HepG2 (cell line): ENCODE results near the gene PLCB1. TPM values are rescaled to one million over a fixed set of nuclear protein-coding genes. Genes with fewer than 3 reads are reported as not detected.
A peak's percentile ranks its signal among the peaks of the same experiment; 100 is the strongest.

ENCODE experiments used
- CEBPB ChIP-seq: IDR thresholded peaks from 2 replicates; pipeline ENCODE4 v1.6.1; 2011; ENCODE audit warnings: low read depth, low read length, improper control_type of control experiment, borderline replicate concordance
- CEBPG ChIP-seq: IDR thresholded peaks from 2 replicates; pipeline ENCODE4 v1.6.1; 2016
- E2F5 ChIP-seq: sonication (generic); formaldehyde crosslinking; conservative IDR thresholded peaks from 2 replicates; pipeline ENCODE4 v1.4.0; 2020; ENCODE audit warnings: missing genetic modification reagents
- ELF3 ChIP-seq: IDR thresholded peaks from 2 replicates; pipeline ENCODE4 v1.6.1; 2016; ENCODE audit warnings: missing genetic modification reagents, missing compliant biosample characterization
- IRF2 ChIP-seq: IDR thresholded peaks from 2 replicates; pipeline ENCODE4 v1.6.1; 2018; ENCODE audit warnings: missing genetic modification reagents, missing compliant biosample characterization
- KAT7 ChIP-seq: IDR thresholded peaks from 2 replicates; pipeline ENCODE4 v1.6.1; 2018; ENCODE audit warnings: borderline replicate concordance, missing compliant biosample characterization
- KDM4B ChIP-seq: sonication (generic); formaldehyde crosslinking; IDR thresholded peaks from 2 replicates; pipeline ENCODE4 v1.4.0; 2020; ENCODE audit warnings: missing genetic modification reagents
- KLF11 ChIP-seq: IDR thresholded peaks from 2 replicates; pipeline ENCODE4 v1.6.1; 2016; ENCODE audit warnings: missing compliant biosample characterization
- MED1 ChIP-seq: sonication (generic); formaldehyde crosslinking; IDR thresholded peaks from 2 replicates; pipeline ENCODE4 v1.4.0; 2020; ENCODE audit warnings: missing genetic modification reagents
- MIER2 ChIP-seq: IDR thresholded peaks from 2 replicates; pipeline ENCODE4 v1.6.1; 2016; ENCODE audit warnings: missing biosample characterization, missing genetic modification reagents
- POGZ ChIP-seq: sonication (generic); formaldehyde crosslinking; IDR thresholded peaks from 2 replicates; pipeline ENCODE4 v1.4.0; 2020; ENCODE audit warnings: mild to moderate bottlenecking, missing genetic modification reagents
- PRDM10 ChIP-seq: sonication (generic); formaldehyde crosslinking; IDR thresholded peaks from 2 replicates; pipeline ENCODE4 v1.4.0; 2020; ENCODE audit warnings: low read depth, missing genetic modification reagents
- SOX6 ChIP-seq, 2 experiments: fragments of 450-650 bp in 1 of 2; sonication (generic) in 1 of 2; formaldehyde crosslinking in 1 of 2; IDR thresholded peaks; 2 replicates each; pipeline versions ENCODE4 v1.4.0 to v1.6.1; 2017 to 2020; ENCODE audit warnings: antibody characterized with exemption in 1 of 2, mild to moderate bottlenecking in 1 of 2, missing genetic modification reagents in 1 of 2
- U2AF2 ChIP-seq: fragments of 200-400 bp; formaldehyde crosslinking; IDR thresholded peaks from 2 replicates; pipeline ENCODE4 v1.6.1; 2017; ENCODE audit warnings: low read depth, mild to moderate bottlenecking, low read length
- USF2 ChIP-seq, 2 experiments: sonication (generic) in 1 of 2; formaldehyde crosslinking in 1 of 2; IDR thresholded peaks; 2 replicates each; pipeline versions ENCODE4 v1.5.1 to v1.6.1; 2011 to 2020; ENCODE audit warnings: borderline replicate concordance in 1 of 2, low read depth in 1 of 2, low read length in 1 of 2, mild to moderate bottlenecking in 1 of 2, missing genetic modification reagents in 1 of 2, moderate library complexity in 1 of 2
- ZFP36L2 ChIP-seq: sonication (generic); formaldehyde crosslinking; IDR thresholded peaks from 2 replicates; pipeline ENCODE4 v1.4.0; 2020; ENCODE audit warnings: missing genetic modification reagents
- ZNF605 ChIP-seq: sonication (generic); formaldehyde crosslinking; IDR thresholded peaks from 2 replicates; pipeline ENCODE4 v1.8.0; 2022; ENCODE audit warnings: mild to moderate bottlenecking, missing genetic modification reagents
- polyA plus RNA-seq, 8 experiments: library from polyadenylated mRNA; depleted of rRNA in 3 of 8; stranded (reverse) in 7 of 8; unstranded in 1 of 8; fragments of >200 nt; fragmentation: Illumina TruSeq in 4 of 8; extraction: Trizol in 4 of 8; gene quantifications; 2 replicates each; pipeline versions ENCODE4 v1.2.1 to v1.2.3, GENCODE V29; 2011 to 2016; ENCODE audit warnings: low read depth in 4 of 8, missing spikeins in 1 of 8, mixed read lengths in 1 of 8; ENCODE audit not compliant: insufficient read depth in 1 of 8
- total RNA-seq, 5 experiments: library from RNA; depleted of rRNA; stranded (reverse); fragments of >200 nt; fragmentation: Illumina TruSeq; extraction: Trizol; gene quantifications; 2 replicates each; pipeline ENCODE4 v1.2.3, GENCODE V29; 2016; ENCODE audit warnings: low read depth in 1 of 5
- TF ChIP-seq, protein P1 (sequence below): IDR thresholded peaks from 2 replicates; pipeline ENCODE4 v1.6.1; 2016
- TF ChIP-seq, protein P2 (sequence below): sonication (generic); formaldehyde crosslinking; IDR thresholded peaks from 2 replicates; pipeline ENCODE4 v1.5.0; 2020; ENCODE audit warnings: mild to moderate bottlenecking, low read depth, missing genetic modification reagents, borderline replicate concordance
- TF ChIP-seq, protein P3 (sequence below): IDR thresholded peaks from 2 replicates; pipeline ENCODE4 v1.6.1; 2016; ENCODE audit warnings: mild to moderate bottlenecking

PLCB1 gene
- total and polyA plus RNA-seq, 2 of the 13 experiments (the other 11 are each of a cell fraction or from before 2014, with no cell fraction given), result 42.4 to 55.9 TPM

- no peak for TF ChIP-seq USF2 (IDR thresholded peaks at IDR 0.05; ENCODE audit: low read depth, low read length)
- peak; percentile 61; the same call in 1 of the 2 replicates for TF ChIP-seq USF2 (CRISPR knock-in tag; IDR thresholded peaks at IDR 0.05; ENCODE audit: borderline replicate concordance)
- TF ChIP-seq ZFP36L2 (CRISPR knock-in tag), result no peak
- TF ChIP-seq KDM4B (CRISPR knock-in tag), result 0 out of 2 replicates have a peak, but pooled peaks have one; percentile 43
- no peak for TF ChIP-seq MIER2
- TF ChIP-seq ELF3, result peak; percentile 42; the same call in 1 of the 2 replicates
- peak; percentile 66 for TF ChIP-seq POGZ
- TF ChIP-seq U2AF2, result no peak
- TF ChIP-seq IRF2 (CRISPR knock-in tag), result peak; percentile 19; the same call in 1 of the 2 replicates
- TF ChIP-seq, protein P1, sequence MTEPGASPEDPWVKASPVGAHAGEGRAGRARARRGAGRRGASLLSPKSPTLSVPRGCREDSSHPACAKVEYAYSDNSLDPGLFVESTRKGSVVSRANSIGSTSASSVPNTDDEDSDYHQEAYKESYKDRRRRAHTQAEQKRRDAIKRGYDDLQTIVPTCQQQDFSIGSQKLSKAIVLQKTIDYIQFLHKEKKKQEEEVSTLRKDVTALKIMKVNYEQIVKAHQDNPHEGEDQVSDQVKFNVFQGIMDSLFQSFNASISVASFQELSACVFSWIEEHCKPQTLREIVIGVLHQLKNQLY, result 0 out of 2 replicates have a peak, but pooled peaks have one; percentile 16
- peak; percentile 95; the same call in 1 of the 2 replicates for TF ChIP-seq CEBPB
- TF ChIP-seq CEBPG (CRISPR knock-in tag), result peak; percentile 91
- TF ChIP-seq, protein P2, sequence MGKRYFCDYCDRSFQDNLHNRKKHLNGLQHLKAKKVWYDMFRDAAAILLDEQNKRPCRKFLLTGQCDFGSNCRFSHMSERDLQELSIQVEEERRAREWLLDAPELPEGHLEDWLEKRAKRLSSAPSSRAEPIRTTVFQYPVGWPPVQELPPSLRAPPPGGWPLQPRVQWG, result no peak
- no peak for TF ChIP-seq SOX6 (IDR thresholded peaks at IDR 0.05)
- TF ChIP-seq SOX6 (CRISPR knock-in tag; IDR thresholded peaks at IDR 0.05), result peak; percentile 82
- 0 out of 2 replicates have a peak, but pooled peaks have one; percentile 32 for TF ChIP-seq PRDM10 (CRISPR knock-in tag)
- TF ChIP-seq MED1 (CRISPR knock-in tag), result 0 out of 2 replicates have a peak, but pooled peaks have one; percentile 26
- no peak for TF ChIP-seq KLF11 (CRISPR knock-in tag)
- TF ChIP-seq, protein P3, sequence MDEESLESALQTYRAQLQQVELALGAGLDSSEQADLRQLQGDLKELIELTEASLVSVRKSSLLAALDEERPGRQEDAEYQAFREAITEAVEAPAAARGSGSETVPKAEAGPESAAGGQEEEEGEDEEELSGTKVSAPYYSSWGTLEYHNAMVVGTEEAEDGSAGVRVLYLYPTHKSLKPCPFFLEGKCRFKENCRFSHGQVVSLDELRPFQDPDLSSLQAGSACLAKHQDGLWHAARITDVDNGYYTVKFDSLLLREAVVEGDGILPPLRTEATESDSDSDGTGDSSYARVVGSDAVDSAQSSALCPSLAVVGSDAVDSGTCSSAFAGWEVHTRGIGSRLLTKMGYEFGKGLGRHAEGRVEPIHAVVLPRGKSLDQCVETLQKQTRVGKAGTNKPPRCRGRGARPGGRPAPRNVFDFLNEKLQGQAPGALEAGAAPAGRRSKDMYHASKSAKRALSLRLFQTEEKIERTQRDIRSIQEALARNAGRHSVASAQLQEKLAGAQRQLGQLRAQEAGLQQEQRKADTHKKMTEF (CRISPR knock-in tag), result 0 out of 2 replicates have a peak, but pooled peaks have one; percentile 47
- TF ChIP-seq KAT7, result no peak
- TF ChIP-seq E2F5, result no peak
- no peak for TF ChIP-seq ZNF605 (CRISPR knock-in tag)
These were observed 2.7 kb upstream of the PLCB1 start (continued) for GRCh38 chr20:8129211-8129976.
